GM19035 (cell line): ENCODE data around the gene GPR32.
A peak's percentile ranks its signal among the peaks of the same experiment; 100 is the strongest.
"Not testable (repeated sequence)": the region's sequence is repeated elsewhere in the genome, so short reads cannot be mapped to it uniquely, and the experiment has no call there.

ENCODE experiments used
- ATAC-seq: cut with Tn5 transposase; IDR thresholded peaks from one replicate; pipeline ENCODE4 v1.9.1; 2021; ENCODE audit not compliant: unreplicated experiment

The GPR32 gene, protein sequence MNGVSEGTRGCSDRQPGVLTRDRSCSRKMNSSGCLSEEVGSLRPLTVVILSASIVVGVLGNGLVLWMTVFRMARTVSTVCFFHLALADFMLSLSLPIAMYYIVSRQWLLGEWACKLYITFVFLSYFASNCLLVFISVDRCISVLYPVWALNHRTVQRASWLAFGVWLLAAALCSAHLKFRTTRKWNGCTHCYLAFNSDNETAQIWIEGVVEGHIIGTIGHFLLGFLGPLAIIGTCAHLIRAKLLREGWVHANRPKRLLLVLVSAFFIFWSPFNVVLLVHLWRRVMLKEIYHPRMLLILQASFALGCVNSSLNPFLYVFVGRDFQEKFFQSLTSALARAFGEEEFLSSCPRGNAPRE

GRCh38 chr19:50770164-50770563, at the start of gene GPR32:
Gene GPR32 (plus strand): TSS chr19:50770464. CDS start chr19:50770601, 137 bp downstream.
- not testable (repeated sequence) for ATAC-seq

DNA sequence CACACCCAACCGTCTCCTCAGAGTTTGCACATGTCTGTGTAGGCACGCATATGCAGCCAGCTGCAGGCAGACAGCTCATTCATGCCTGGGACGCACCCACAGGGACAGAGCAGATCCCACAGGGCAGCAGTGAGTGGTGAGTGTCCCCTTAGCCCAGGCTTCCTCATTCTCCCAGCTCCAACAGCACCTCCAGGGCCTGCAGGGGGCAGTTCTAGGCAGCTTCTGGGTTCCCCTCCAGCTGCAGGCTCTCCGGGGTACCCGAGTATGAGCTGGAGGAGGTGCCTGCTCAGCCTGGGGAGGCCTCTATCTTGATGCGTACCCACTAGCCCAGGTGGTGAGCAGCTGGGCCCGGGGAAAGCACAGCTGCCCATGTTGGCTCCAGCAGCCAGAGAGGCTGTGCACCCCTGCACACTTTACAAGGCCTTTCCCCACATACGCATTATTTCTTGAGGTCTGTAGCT, 49.3 kb upstream of the GPR32 start:
- no peak for ATAC-seq

GRCh38 chr19:50721441-50722137, 48.7 kb upstream of the GPR32 start:
- no peak for ATAC-seq

DNA sequence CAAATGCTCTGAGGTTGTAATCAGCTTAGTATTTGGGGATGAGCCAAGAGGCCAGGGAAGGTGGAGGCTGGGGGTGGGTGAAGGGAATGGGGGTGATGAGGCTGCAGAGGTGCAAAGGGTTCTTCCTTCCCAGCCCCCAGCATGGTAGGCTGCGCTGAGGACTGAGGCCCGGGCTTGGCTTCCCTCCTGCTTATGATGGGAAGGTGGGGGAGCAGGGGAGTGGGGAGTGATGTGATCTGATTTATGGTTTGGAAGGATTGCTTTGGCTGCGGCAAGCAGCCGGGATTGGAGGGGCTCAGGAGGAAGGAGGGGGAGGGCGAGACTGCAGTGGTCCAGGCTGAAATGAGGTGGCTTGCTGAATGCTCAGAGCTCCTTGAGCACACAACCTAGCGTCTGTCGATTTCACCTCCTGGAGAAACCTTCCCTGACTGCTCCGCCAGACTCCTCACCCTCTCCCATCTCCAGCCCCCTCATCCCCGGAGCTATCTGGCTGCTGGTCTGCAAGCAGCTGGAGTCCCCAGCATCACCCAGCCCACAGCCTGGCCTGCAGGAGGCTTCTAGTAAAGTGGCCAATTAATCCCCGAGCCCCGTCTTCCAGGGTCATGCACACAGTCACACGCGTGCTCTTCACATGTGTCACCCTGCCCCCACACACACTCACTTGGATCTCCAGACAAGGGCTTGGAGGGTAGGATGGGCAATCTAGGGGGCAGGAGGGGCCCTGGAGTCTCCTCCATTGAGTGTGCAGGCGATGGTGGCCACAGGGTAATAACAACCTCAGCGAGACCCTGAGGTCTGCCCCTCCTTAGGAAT, 47.9 kb upstream of the GPR32 start:
- ATAC-seq = no peak

DNA sequence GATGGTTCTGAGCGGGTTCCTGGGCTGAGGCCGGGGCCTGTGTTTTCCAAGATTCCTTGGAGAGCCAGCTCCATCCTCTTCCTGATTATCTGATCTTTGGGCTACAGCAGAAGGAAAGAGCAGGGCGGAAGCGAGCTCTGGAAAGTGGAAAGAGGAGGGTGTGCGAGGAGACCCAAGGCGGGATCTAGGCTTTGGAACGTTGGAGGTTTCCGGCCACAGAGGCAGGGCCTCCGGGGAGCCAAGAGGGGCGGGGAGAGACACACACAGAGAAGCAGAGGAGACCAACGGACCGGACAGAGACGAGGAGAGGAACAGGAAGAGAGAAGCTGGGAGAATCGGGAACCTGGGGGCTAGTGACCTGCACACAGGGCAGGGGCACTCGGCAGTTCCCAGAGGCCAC, 47.2 kb upstream of the GPR32 start, which contains the start of gene CLEC11A:
TSS of gene CLEC11A (plus strand) at position 296 of the 400 bp plus-strand sequence. CDS start 162 bp downstream, outside the sequence.
- ATAC-seq = no peak

DNA sequence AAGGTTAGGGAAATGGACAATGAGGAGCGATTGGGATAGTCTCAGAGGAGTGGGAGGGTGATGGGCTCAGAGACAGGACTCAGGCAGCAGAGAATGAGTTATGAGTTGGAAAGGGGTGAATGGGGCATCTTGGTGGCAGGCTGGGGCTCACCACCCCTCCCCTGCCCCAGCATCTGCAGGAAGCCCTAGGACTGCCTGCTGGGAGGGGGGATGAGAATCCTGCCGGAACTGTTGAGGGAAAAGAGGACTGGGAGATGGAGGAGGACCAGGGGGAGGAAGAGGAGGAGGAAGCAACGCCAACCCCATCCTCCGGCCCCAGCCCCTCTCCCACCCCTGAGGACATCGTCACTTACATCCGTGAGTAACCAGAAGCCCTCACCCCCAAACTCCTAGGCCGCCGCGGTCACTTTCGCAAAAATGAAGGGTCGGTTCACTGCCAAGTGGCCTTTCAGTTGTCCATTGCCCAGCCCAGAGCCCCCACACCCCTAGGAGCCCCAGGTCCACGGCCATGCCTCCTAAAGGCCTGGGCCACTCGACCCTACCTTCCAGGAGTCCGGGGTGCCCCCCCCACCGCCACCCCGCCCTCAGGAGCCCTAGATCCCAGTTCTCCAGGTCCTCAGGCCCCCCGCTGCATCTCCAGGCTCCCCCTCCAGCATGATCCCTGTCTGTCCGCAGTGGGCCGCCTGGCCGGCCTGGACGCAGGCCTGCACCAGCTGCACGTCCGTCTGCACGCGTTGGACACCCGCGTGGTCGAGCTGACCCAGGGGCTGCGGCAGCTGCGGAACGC, 46.3 kb upstream of the GPR32 start:
- ATAC-seq = no peak

DNA sequence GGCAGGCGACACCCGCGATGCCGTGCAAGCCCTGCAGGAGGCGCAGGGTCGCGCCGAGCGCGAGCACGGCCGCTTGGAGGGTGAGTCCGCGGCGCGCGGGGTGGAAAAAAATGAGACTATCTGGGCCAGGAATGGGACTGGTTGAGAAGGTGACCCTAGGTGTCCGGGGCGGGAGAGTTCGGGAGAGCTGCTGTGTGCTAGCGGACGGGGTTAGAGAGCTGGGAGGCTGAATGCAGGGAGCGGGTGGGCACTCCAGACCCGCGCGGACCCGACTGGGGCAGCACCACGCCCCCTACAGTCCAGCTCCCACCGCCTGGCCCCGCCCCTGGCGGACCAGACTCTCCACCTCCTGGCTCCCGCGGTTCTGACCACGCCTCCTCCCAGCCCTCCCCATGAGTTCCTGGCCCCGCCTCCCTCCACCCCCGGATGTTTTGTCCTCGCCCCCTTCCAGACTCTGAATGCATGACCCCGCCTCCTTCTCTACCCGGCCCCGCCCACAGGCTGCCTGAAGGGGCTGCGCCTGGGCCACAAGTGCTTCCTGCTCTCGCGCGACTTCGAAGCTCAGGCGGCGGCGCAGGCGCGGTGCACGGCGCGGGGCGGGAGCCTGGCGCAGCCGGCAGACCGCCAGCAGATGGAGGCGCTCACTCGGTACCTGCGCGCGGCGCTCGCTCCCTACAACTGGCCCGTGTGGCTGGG, 45.6 kb upstream of the GPR32 start:
- ATAC-seq = peak; percentile 87

GRCh38 chr19:50725218-50725910, 44.9 kb upstream of the GPR32 start:
- peak; percentile 36 for ATAC-seq

DNA sequence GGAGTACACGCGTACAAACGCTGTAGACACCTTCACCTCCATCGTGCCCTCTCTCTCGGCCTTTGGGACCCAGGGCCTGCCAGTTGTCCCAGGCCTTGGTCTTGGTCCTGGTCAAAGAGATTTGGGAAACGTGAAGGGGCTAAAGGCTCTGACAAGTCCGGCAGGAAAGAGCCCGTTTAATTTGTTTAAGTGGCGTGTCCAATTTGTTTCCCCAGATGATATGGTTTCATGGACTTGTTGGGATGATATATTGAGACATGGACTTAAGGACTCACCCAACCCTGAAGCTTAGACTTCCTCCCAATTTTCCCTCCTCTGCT, 44.4 kb upstream of the GPR32 start:
- no peak for ATAC-seq

- ATAC-seq = no peak
Measured at GRCh38 chr19:50728084-50728737, 42.1 kb upstream of the GPR32 start.

DNA sequence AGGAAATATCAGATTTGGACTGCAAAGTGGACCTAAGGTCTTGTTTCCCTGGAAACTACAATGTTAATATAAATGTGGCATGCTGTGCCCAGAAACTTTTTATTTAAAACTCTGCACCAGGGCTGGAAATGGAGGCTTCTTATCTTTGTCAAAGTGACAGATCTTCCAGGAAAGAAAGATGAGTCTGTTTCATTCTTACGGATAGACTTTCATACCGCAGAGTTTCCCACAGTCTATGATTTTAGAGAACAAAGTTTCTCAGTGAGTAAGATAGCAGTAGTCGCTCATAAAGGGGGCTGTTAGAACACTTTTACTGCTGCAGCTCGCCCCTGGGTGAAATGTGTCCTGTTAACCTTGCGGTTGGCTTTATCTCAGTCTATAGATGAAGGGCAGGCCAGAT, 40.4 kb upstream of the GPR32 start:
- ATAC-seq = no peak

- ATAC-seq = no peak
Measured at GRCh38 chr19:50735869-50736268, 34.4 kb upstream of the GPR32 start.

- ATAC-seq = no peak
Measured at GRCh38 chr19:50736338-50736737, 33.9 kb upstream of the GPR32 start.

DNA sequence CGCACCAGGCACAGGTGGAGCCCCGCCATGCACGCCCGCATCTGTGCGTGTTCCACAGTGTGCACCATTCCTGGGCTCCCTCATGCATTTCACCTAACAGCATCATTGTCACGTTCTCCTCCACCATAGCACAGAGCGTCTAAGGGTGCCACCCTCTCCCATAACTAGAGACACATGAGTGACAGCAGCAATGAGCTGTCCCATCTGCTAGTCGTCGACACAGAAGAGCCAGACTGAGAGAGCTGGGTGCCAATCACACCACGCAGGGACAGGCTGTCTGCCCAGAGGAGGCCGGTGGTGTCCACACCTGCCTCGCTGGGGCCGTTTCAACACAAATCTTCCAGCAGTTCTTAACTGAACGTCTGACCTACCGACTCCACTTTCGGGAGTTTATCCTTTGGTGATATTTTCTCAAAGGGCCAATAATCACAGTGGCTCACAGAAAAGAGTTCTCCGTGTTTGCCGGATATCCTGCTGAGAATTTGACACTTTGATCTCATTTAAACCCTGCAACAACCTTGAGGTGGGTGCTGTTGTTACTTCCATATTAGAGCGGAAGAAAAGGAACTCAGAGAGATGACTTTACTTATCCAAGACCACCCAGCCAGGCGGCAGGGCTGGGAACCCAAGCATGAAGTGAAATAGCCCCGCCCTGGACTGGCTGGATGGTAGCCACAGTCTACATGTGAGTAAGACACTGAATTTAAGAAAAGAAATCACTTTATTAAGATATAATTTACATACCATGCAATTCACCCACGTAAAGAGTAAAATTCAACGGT, 30.9 kb upstream of the GPR32 start:
- no peak for ATAC-seq

DNA sequence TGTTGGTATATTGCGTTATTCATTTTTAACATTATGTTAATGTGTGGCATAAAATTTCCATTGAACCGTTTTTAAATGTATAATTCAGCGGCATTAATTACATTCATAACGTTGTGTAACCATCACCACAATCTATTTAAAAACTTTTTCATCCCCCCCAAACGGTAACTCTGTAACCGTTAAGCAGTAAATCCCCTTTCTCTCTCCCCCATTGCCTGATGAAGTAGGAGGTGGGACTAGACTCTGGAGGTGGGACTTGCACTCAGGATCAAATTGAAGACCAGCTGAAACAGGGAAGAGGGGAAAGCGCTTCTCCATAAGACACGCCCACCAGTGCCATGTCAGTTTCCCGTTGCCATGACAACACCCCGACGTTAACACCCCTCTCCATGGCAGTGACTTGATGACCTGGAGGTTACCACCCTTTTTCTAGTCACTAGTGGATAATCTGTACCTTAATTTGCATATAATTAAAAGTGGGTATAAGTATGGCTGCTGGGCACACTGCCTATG, 30.3 kb upstream of the GPR32 start:
- no peak for ATAC-seq

DNA sequence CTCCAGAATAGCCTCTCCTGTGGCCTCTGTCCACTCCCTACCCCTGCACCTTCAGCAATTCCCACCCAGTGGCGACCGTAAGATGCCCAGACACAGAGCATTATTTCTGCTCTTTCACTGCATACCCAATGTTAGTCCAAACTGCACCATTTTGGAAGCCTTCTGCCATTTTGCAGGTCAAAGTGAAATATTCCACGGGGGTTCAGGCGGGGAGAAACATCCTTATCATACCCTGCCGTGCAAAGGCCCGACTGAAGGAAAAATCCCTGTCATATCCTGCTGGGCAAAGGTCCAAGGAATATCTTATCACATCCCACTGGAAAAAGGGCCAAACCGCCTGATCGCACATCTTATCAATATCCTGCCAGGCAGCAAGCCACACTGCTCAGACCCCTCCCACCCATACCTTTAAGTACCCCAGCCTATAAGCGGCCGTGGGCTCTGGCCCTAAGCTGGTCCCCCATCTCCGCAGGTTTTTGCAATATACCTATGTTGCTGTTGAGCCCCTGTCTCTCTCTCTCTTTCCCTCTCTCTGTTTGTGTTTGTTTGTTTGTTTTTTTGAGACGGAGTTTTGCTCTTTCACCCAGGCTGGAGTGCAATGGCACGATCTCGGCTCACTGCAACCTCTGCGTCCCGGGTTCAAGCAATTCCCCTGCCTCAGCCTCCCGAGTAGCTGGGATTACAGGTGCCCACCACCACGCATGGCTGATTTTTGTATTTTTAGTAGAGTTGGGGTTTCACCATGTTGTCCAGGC, 28.9 kb upstream of the GPR32 start:
- ATAC-seq = no peak

DNA sequence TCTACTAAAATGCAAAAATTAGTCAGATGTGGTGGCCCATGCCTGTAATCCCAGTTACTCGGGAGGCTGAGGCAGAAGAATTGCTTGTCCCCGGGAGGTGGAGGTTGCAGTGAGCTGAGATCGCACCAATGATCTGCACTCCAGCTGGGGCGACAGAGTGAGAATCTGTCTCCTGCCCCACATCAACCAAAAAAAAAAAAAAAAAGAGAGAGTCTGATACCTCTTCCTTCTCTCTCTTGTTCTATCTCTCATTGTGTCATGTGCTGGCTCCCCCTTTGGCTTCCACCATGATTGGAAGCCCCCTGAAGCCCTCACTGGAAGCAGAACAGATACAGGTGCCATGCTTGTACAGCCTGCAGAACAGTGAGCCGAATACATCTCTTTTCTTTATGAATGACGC, 26.7 kb upstream of the GPR32 start:
- ATAC-seq = no peak
